ENCODE results near the gene LRRC40.
"Not testable (repeated sequence)": the region's sequence is repeated elsewhere in the genome, so short reads cannot be mapped to it uniquely, and the experiment has no call there.

LRRC40 gene

GRCh38 chr1:70205434-70206118 is at the start of gene LRRC40:
Gene LRRC40 (minus strand): TSS chr1:70205579. CDS start chr1:70205540, 39 bp downstream.
- peak; percentile 97 for DNase-seq (ENCODE audit: low spot score)

- no peak for DNase-seq (ENCODE audit: low spot score)
Observed at GRCh38 chr1:70248729-70249128, 43.4 kb upstream of the LRRC40 start.

DNA sequence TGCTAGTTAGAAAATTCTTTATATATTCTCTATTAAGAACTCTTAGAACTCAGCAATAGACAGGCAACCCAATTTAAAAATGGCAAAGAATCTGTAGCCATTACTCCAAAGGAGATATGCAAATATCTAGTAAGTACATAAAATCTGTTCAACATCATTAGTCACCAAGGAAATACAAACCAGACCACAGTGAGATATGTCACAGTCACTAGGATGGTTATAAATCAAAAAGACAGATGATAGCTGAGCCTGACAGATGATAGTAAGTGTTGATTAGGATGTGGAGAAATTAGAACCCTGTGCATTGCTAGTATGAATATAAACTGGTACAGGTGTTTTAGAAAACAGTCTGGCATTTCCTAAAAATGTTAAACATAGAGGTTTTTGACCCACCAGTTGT is 42.4 kb upstream of the LRRC40 start:
- DNase-seq (ENCODE audit: low spot score): no peak

GRCh38 chr1:70247122-70247521 is 41.7 kb upstream of the LRRC40 start:
- DNase-seq (ENCODE audit: low spot score): no peak

DNA sequence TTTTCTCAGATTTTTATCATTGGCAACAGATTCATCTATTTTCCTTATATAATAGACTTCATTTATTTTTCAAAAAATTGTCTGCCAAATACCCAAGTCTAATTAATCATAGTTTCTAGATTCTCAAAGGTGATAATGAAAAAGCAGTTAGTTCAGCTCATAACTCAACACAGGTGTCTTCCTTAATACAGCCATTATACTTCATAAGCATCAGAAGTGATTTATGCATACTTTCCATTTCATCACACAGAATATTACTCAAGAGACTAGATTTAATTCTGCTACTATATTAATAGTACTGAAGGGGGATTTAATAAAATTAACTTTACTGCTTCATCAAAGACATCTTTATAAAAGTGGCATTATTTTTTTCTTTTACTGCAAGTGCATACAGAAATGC is 34.6 kb upstream of the LRRC40 start:
- no peak for DNase-seq (ENCODE audit: low spot score)

- DNase-seq (ENCODE audit: low spot score): no peak
Observed at GRCh38 chr1:70234733-70235132, 29.4 kb upstream of the LRRC40 start.

GRCh38 chr1:70231475-70231874 is 26.1 kb upstream of the LRRC40 start:
- no peak for DNase-seq (ENCODE audit: low spot score)

- DNase-seq (ENCODE audit: low spot score): no peak
Observed at GRCh38 chr1:70228670-70229069, 23.3 kb upstream of the LRRC40 start.

GRCh38 chr1:70227439-70227838 is 22.1 kb upstream of the LRRC40 start:
- no peak for DNase-seq (ENCODE audit: low spot score)

- DNase-seq (ENCODE audit: low spot score): no peak
Observed at GRCh38 chr1:70224954-70225353, 19.6 kb upstream of the LRRC40 start.

GRCh38 chr1:70222716-70223235 is 17.4 kb upstream of the LRRC40 start:
- no peak for DNase-seq (ENCODE audit: low spot score)

GRCh38 chr1:70221238-70222121 is 16.1 kb upstream of the LRRC40 start, which contains the start of gene SRSF11:
Gene SRSF11 (plus strand): TSS chr1:70221380. CDS start chr1:70221637, 257 bp downstream.
- DNase-seq (ENCODE audit: low spot score): peak; percentile 97

DNA sequence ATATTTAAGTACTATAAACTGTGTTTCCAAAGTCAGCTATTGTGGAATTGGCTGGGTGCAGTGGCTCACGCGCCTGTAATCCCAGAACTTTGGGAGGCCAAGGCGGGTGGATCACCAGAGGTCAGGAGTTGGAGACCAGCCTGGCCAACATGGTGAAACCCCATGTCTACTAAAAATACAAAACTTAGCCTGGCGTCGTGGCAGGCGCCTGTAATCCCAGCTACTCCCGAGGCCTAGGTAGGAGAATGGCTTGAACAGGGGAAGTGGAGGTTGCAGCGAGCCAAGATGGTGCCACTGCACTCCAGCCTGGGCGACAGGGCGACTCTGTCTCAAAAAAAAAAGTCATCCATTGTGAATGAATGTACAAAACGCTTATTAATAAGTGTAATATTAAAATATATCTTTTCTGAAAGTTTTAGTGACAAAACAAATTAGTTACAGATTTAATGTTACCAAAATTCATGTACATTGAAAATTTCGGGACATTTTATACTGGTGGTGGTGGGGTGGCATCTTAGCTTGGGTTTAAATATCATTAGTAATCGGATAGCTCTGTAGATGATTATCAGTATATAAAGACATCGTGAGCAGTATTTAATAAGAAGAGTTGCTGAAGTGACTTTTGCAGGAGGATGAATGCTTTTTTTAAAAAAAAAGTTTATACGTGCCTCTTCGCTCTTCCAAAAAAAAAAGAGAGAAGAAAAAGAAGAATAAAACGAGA is 15.3 kb upstream of the LRRC40 start:
- no peak for DNase-seq (ENCODE audit: low spot score)

- DNase-seq (ENCODE audit: low spot score): no peak
Observed at GRCh38 chr1:70220015-70220414, 14.6 kb upstream of the LRRC40 start.

DNA sequence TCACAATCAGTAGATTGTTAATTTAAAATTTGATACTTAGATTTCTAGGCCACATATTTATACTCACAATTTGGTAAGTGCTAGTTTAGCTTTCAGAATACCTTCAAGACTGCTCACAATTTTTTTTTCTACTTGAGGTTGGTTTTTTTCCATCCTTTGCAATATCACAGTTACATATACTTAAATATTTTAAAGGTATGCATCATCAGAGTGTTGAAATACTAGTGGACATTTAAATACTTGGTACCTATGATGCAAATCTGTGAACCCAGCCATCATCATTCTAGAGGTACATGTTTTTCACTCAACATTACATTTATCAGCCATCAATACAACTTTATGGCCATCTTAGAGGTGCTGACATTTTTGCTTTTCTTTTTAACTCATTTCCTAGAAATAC is 6.2 kb upstream of the LRRC40 start:
- no peak for DNase-seq (ENCODE audit: low spot score)

GRCh38 chr1:70210820-70211219 is 5.4 kb upstream of the LRRC40 start:
- no peak for DNase-seq (ENCODE audit: low spot score)

DNA sequence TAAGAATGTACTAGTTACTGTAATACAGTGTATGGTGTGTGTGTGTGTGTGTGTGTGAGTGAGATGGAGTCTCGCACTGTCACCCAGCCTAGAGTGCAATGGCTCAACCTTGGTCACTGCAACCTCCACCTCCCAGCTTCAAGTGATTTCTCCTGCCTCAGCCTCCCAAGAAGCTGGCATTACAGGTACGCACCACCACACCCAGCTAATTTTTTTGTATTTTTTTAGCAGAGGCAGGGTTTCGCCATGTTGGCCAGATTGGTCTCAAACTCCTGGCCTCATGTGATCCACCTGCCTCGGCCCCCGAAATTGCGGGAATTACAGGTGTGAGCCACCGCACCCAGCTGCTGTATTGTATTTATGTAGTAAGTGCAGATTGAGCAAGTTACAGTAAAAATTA is 2.9 kb upstream of the LRRC40 start:
- no peak for DNase-seq (ENCODE audit: low spot score)

- DNase-seq (ENCODE audit: low spot score): no peak
Observed at GRCh38 chr1:70207492-70207891, 2.1 kb upstream of the LRRC40 start.

- not testable (repeated sequence) for DNase-seq (ENCODE audit: low spot score)
Observed at GRCh38 chr1:70206833-70207232, 1.5 kb upstream of the LRRC40 start.

DNA sequence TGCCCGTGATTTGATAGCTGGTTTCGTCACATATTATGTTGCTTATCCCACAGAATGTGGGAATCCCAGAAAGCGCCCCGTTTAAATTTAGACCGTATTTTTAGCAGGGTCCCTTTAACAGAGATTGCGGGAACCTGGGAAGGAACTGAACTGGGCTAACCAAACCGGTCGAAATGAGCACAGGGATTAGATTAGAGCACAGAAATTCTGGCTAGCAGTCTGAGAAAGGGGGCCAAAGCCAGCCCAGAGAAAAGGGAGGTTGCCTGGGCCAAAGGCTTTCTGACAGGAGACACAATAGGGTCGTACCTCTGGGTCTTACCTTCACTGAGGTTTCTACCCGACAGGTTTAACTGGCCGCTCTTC is 327 bp downstream of the LRRC40 start:
- DNase-seq (ENCODE audit: low spot score): no peak

DNA sequence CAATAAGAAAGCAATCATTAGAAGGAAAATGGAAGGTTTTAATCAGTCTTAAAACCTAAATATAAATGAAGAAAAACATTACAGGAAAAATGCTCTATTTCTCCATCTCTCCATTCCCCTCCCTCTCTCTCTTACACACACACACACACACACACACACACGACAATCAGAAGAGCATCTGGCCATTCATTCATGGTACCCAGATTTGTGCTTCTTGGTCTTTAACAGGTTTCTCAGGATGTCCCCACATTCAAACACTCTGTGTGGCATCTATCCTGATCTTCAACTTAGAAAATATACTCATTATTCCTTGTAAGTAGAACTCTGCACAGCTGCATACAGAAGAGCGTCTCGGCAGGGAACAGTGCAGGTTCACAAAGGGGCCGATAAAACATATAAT is 779 bp downstream of the LRRC40 start:
- no peak for DNase-seq (ENCODE audit: low spot score)

DNA sequence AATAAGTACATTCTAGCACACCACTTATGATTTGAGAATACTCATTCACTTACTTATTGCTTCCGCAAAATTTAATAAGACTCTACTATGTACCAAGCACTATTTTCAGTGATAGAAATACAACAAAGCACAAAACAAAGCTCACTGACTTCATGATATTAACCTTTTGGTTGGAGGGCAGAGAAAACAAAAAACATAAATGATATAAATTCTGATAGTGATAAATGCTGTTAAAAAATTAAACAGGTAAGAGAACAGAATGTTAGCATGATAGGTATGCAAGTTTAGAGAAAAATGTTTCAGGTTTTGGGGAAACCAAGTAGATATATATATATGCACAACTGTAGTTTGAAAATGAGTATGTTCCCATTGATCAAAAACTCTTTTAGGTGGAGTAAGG is 1.2 kb downstream of the LRRC40 start:
- no peak for DNase-seq (ENCODE audit: low spot score)
